NCI-H460 (cell line): ENCODE data around the gene E2F6. TPM values are rescaled to one million over a fixed set of nuclear protein-coding genes. Genes with fewer than 3 reads are reported as not detected.

Source experiments
- DNase-seq: peaks from one replicate; pipeline ENCODE4 v3.0.0-alpha.2; 2016; ENCODE audit warnings: low read depth; ENCODE audit errors: extremely low read depth
- total RNA-seq: library from RNA; depleted of rRNA; stranded (reverse); fragments of >200 nt; shearing (Covaris generic); gene quantifications from 2 replicates; pipeline ENCODE4 v1.2.3, GENCODE V29; 2014; rRNA removed

E2F6 gene
- total RNA-seq, 1 experiment from 2014 or later = 29.8 TPM

DNA sequence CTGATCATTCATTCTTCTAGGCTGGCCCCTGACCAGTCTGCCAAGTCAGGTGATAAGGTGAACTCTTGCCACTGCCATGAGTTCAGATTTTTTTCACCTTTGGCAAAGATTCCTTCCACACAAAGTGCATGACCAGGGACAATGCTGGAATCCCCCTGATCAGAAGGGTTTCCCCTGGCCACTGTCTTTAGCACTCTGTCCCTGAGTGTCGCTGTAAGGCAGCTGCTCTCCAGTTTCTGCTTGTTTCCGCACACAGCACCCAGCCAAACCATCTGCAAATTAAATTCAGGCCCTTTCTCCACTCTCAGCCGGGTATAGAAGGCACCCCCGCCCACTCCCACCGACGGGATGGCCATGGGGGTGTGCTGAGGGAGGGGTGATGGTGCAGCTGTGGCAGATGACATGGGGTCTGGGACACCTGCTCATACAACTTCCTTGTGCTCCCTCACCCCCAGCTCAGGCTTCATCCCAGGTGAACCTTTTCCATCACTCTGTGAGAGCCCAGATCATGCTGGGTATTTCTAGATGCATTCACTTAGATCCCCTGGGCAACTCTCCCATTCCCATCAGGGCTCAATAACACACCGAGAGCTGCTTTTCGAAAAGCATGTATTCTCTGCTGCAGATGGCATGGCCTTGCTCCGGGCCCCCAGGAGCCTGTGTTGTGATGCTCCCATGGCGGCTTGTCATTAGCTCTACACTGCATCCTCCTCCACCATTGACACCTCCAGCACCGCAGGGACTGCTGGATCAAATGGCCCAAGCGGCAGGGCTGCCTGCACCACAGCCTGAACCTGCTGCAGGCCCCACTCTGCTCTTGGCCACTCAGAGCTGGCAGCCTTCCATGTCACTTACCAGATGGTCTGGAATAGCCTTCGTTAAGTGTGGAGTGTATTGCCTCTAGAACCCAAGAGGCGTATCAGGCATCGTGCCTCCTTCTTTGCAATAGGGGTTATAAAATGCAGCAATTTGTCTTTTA lies 69.2 kb downstream of the E2F6 start:
- DNase-seq = no peak

DNA sequence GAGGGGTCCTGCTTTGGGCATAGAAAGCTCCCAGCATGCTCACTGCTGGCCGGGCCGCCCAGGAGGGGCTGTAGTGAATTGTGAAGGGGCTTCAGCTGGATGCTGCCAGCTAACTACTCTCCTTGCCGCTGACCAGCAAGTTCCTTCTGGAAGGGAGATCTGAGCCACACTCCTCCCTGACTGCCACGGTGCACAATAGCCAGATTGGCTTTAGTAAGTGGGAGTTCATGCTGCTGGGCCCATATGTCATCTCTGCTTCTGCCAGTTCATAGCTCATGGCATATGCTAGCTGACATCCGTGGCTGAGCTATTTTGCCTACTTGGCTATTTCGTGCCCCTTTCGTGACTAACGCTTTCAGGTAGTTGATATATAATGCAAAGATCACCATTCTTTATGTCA lies 69.9 kb downstream of the E2F6 start:
- no peak for DNase-seq

GRCh38 chr2:11395389-11395788 lies 70.6 kb downstream of the E2F6 start:
- DNase-seq = no peak

Other genes with a start within 250 kb of the E2F6 start
- 25.5 and 31.7 TPM in 2 replicates for gene ROCK2, start 121.5 kb downstream of the E2F6 start, total RNA-seq
- gene GREB1, start 67.9 kb upstream of the E2F6 start, total RNA-seq = 1.8 and 2.4 TPM in 2 replicates
- gene NTSR2, start 204.0 kb upstream of the E2F6 start, total RNA-seq = not detected in 2 replicates